ENCODE data around the gene SCPEP1.

SCPEP1 gene

GRCh38 chr17:57006040-57006439 lies 28.1 kb downstream of the SCPEP1 start:
- no peak for TF ChIP-seq EP300 (IDR thresholded peaks at IDR 0.05; ENCODE audit: borderline replicate concordance)
- no peak for TF ChIP-seq NFIC (IDR thresholded peaks at IDR 0.05)
- no peak for TF ChIP-seq RAD21 (IDR thresholded peaks at IDR 0.05; ENCODE audit: low read depth)
- no peak for TF ChIP-seq ZBTB7A (IDR thresholded peaks at IDR 0.05; ENCODE audit: low read depth)
- no peak for TF ChIP-seq CREB1 (IDR thresholded peaks at IDR 0.05; ENCODE audit: low read depth)
- no peak for TF ChIP-seq TCF12 (IDR thresholded peaks at IDR 0.05; ENCODE audit: low read depth)
- no peak for TF ChIP-seq FOXM1 (IDR thresholded peaks at IDR 0.05; ENCODE audit: borderline replicate concordance, low read depth)
- no peak for TF ChIP-seq TAF1 (IDR thresholded peaks at IDR 0.05; ENCODE audit: low read depth)
- no peak for TF ChIP-seq MAX (IDR thresholded peaks at IDR 0.05)
- TF ChIP-seq TEAD4 (IDR thresholded peaks at IDR 0.05), result no peak
- no peak for TF ChIP-seq CEBPB (IDR thresholded peaks at IDR 0.05)
- TF ChIP-seq REST (IDR thresholded peaks at IDR 0.05; ENCODE audit: low read depth), result no peak
- TF ChIP-seq USF1 (IDR thresholded peaks at IDR 0.05), result no peak
- TF ChIP-seq YY1 (IDR thresholded peaks at IDR 0.05; ENCODE audit: low read depth), result no peak
- TF ChIP-seq EGR1 (IDR thresholded peaks at IDR 0.05), result no peak

GRCh38 chr17:57008958-57009357 lies 31.0 kb downstream of the SCPEP1 start:
- TF ChIP-seq EP300 (IDR thresholded peaks at IDR 0.05; ENCODE audit: borderline replicate concordance) (no peak), REST (IDR thresholded peaks at IDR 0.05; ENCODE audit: low read depth) (no peak), TCF12 (IDR thresholded peaks at IDR 0.05; ENCODE audit: low read depth) (no peak), TAF1 (IDR thresholded peaks at IDR 0.05; ENCODE audit: low read depth) (no peak), EGR1 (IDR thresholded peaks at IDR 0.05) (no peak), CREB1 (IDR thresholded peaks at IDR 0.05; ENCODE audit: low read depth) (no peak), MAX (IDR thresholded peaks at IDR 0.05) (no peak), USF1 (IDR thresholded peaks at IDR 0.05) (no peak), YY1 (IDR thresholded peaks at IDR 0.05; ENCODE audit: low read depth) (no peak), CEBPB (IDR thresholded peaks at IDR 0.05) (no peak), TEAD4 (IDR thresholded peaks at IDR 0.05) (no peak), ZBTB7A (IDR thresholded peaks at IDR 0.05; ENCODE audit: low read depth) (no peak), NFIC (IDR thresholded peaks at IDR 0.05) (no peak), FOXM1 (IDR thresholded peaks at IDR 0.05; ENCODE audit: borderline replicate concordance, low read depth) (no peak), RAD21 (IDR thresholded peaks at IDR 0.05; ENCODE audit: low read depth) (no peak)

- TF ChIP-seq RAD21 (IDR thresholded peaks at IDR 0.05; ENCODE audit: low read depth) (peak; percentile 63), CREB1 (IDR thresholded peaks at IDR 0.05; ENCODE audit: low read depth) (no peak)
Observed at GRCh38 chr17:57009737-57010445, 32.0 kb downstream of the SCPEP1 start.

- TF ChIP-seq REST (IDR thresholded peaks at IDR 0.05; ENCODE audit: low read depth) (no peak), EP300 (IDR thresholded peaks at IDR 0.05; ENCODE audit: borderline replicate concordance) (no peak), CEBPB (IDR thresholded peaks at IDR 0.05) (no peak), USF1 (IDR thresholded peaks at IDR 0.05) (no peak), FOXM1 (IDR thresholded peaks at IDR 0.05; ENCODE audit: borderline replicate concordance, low read depth) (no peak), TCF12 (IDR thresholded peaks at IDR 0.05; ENCODE audit: low read depth) (no peak), YY1 (IDR thresholded peaks at IDR 0.05; ENCODE audit: low read depth) (no peak)
Observed at GRCh38 chr17:57010487-57010886, 32.6 kb downstream of the SCPEP1 start.

Data from Ishikawa (cell line).